Spleen (tissue), 13 donors: ENCODE results near the gene UBAP2. TPM values are rescaled to one million over a fixed set of nuclear protein-coding genes. Genes with fewer than 3 reads are reported as not detected.

ENCODE experiments used
- DNase-seq: peaks from one replicate; pipeline ENCODE4 v3.0.0-alpha.2; 2020
- H3K27ac ChIP-seq, 8 donors: fragments of 200-600 bp; sonication (generic) in 7 of 8; 1 replicate in 4 of 8; 2 replicates in 4 of 8; pipeline versions ENCODE4 v1.5.0 to v1.8.0; 2016 to 2021; ENCODE audit warnings: inconsistent platforms in 4 of 8, mild to moderate bottlenecking in 4 of 8, moderate library complexity in 1 of 8
- H3K27me3 ChIP-seq, 7 donors: fragments of 200-600 bp; sonication (generic) in 6 of 7; replicated peaks in 1 of 7; 1 replicate in 4 of 7; 2 replicates in 3 of 7; pipeline versions ENCODE4 v1.5.0 to v1.8.0; 2016 to 2021; ENCODE audit warnings: inconsistent platforms in 3 of 7, mild to moderate bottlenecking in 1 of 7
- H3K36me3 ChIP-seq, 6 donors: fragments of 200-600 bp; sonication (generic) in 5 of 6; 1 replicate in 4 of 6; 2 replicates in 2 of 6; pipeline versions ENCODE4 v1.5.0 to v1.8.0; 2016 to 2021; ENCODE audit warnings: inconsistent platforms in 2 of 6
- H3K4me1 ChIP-seq, 6 donors: fragments of 200-600 bp; sonication (generic) in 5 of 6; 1 replicate in 3 of 6; 2 replicates in 3 of 6; pipeline versions ENCODE4 v1.5.0 to v1.8.0; 2016 to 2021; ENCODE audit warnings: inconsistent platforms in 3 of 6
- H3K4me3 ChIP-seq, 8 donors: fragments of 200-600 bp; sonication (generic) in 7 of 8; 1 replicate in 4 of 8; 2 replicates in 4 of 8; pipeline versions ENCODE4 v1.5.0 to v1.8.0; 2016 to 2021; ENCODE audit warnings: inconsistent platforms in 4 of 8, mild to moderate bottlenecking in 4 of 8, moderate library complexity in 2 of 8
- H3K9me3 ChIP-seq, 8 donors: fragments of 200-600 bp; sonication (generic) in 7 of 8; 1 replicate in 4 of 8; 2 replicates in 4 of 8; pipeline versions ENCODE4 v1.5.0 to v1.8.0; 2016 to 2021; ENCODE audit warnings: inconsistent platforms in 4 of 8
- POLR2A ChIP-seq, 3 donors: fragments of 450-650 bp; IDR thresholded peaks; one replicate each; pipeline ENCODE4 v1.5.1; 2017; ENCODE audit warnings: antibody characterized with exemption in 3 of 3, mild to moderate bottlenecking in 1 of 3
- POLR2AphosphoS5 ChIP-seq, 3 donors: sonication (generic); formaldehyde crosslinking; IDR thresholded peaks; one replicate each; pipeline ENCODE4 v1.5.1; 2017; ENCODE audit warnings: antibody characterized with exemption in 3 of 3
- WGBS, 5 donors: extraction: QIAGEN DNeasy Blood & Tissue Kit in 3 of 5; methylation state at CpG; one replicate each; pipeline versions ENCODE4 v1.1.5 to v1.1.7; 2013 to 2018; 5-methylcytosine and 5-hydroxymethylcytosine counted together
- intact Hi-C: fragments of 100-400 bp; cut with DNase I; formaldehyde crosslinking; loops from one replicate; pipeline ENCODE4 v1.15.0; 2023; ENCODE audit warnings: low total_unique reads
- long read RNA-seq, 2 donors: transcript quantifications; one replicate each; lab custom pipeline, GENCODE V29; 2026
- polyA plus RNA-seq, 3 donors: library from polyadenylated mRNA; stranded (reverse); fragments of 200-250 nt; gene quantifications; one replicate each; pipeline ENCODE4 v1.2.1, GENCODE V29; 2013
- total RNA-seq, 7 donors: library from RNA; depleted of rRNA in 3 of 7; stranded (reverse); fragments of >200 nt in 3 of 7; fragmentation: NEBNext Ultra II Directional in 4 of 7; extraction: Animal tissue kit (Norgen Biotek cat#: 25700) in 4 of 7; gene quantifications; one replicate each; pipeline versions ENCODE4 v1.1.0 to v1.2.1, GENCODE V29; 2016 to 2021
- TF ChIP-seq, protein P1 (sequence below), 11 experiments: fragments of 200-600 bp in 7 of 11; fragments of 450-650 bp in 4 of 11; sonication (generic) in 4 of 11; IDR thresholded peaks in 8 of 11; conservative IDR thresholded peaks in 3 of 11; 1 replicate in 7 of 11; 2 replicates in 4 of 11; pipeline versions ENCODE4 v1.4.0 to v1.8.0; 2016 to 2021; ENCODE audit warnings: antibody characterized with exemption in 11 of 11, inconsistent platforms in 4 of 11, mild to moderate bottlenecking in 1 of 11
- donor health status: healthy with polysubstance abuse.
- donor health status: DM: no; HTN: no; CAD: no; lungs with moderate emphysema.
- donor health status: DM: no; HTN: no; CAD: no.
- donor health status: Bipolar disorder and iron deficiency.
- donor health status: healthy.
- donor health status: DM: no; HTN: no; CAD: no.
- donor health status: DM: yes; HTN: yes; CAD: no.

UBAP2 gene, protein sequence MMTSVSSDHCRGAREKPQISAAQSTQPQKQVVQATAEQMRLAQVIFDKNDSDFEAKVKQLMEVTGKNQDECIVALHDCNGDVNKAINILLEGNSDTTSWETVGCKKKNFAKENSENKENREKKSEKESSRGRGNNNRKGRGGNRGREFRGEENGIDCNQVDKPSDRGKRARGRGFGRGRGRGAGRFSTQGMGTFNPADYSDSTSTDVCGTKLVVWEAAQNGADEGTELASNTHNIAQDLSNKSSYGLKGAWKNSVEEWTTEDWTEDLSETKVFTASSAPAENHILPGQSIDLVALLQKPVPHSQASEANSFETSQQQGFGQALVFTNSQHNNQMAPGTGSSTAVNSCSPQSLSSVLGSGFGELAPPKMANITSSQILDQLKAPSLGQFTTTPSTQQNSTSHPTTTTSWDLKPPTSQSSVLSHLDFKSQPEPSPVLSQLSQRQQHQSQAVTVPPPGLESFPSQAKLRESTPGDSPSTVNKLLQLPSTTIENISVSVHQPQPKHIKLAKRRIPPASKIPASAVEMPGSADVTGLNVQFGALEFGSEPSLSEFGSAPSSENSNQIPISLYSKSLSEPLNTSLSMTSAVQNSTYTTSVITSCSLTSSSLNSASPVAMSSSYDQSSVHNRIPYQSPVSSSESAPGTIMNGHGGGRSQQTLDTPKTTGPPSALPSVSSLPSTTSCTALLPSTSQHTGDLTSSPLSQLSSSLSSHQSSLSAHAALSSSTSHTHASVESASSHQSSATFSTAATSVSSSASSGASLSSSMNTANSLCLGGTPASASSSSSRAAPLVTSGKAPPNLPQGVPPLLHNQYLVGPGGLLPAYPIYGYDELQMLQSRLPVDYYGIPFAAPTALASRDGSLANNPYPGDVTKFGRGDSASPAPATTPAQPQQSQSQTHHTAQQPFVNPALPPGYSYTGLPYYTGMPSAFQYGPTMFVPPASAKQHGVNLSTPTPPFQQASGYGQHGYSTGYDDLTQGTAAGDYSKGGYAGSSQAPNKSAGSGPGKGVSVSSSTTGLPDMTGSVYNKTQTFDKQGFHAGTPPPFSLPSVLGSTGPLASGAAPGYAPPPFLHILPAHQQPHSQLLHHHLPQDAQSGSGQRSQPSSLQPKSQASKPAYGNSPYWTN
- total RNA-seq (10 to 100 TPM; 20.2 to 30.8 (median 24.7) TPM), polyA plus RNA-seq (1 to 10 TPM; 7.0 to 8.8 (median 7.3) TPM)
- long read RNA-seq, donor 1, full-length matches to known transcripts = 1 of 6 reads
- long read RNA-seq, donor 1, partial matches to known transcripts = 5 of 6 reads
- long read RNA-seq, donor 1, other reads (novel, unspliced or antisense) = 0 of 6 reads
- long read RNA-seq, donor 2 = 0 reads

DNA sequence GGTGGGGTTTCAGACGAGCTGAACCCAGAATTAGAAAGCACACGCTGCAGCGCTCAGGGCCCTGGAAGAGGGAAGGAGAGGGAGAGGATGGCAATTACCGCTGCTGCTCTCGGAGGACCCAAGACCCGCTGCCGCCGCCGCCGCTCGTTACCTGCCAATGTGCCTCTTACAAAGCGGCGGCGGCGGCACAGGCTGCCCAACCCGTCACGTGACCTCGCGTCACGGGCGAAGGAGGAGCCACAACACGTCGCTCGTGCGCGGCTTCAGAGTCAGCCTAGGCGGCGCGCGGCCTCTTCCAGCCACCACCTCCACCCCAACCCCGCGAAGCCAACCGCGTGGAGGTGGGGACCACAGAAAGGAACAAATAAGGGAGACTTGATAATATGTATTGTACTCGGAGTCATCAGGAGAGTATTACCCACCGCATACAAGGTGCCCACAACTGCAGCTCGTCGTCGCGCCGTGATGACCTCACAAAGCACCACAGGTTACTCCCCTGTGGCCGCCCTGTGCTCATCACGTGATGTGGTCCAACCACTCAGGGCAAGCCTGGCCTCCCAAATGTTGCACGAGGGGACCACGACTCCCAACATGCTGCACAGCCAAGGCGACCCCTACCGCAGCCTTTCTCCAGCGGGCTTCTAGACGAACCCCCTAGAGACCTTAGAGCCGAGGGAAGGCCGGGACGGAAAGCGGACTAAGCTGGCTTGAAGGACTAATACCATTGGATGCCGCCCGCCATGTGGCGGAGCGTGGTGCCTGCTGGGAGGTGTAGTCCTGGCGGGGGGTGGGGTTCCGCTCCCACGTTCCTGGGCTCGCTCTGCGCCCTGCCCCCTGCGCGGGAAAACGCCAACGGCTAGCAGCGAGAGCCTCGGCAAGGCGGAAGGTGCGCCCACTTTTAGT lies at the start of gene UBAP2:
Gene UBAP2, minus strand, starts transcription at position 161 of the 903 bp plus-strand sequence. CDS start 31,739 bp downstream, outside the sequence.
- WGBS, 5 donors = 0 to 1% (median 0%) methylated on average over 58 to 70 of the region's 70 CpGs
- Histone ChIP-seq H3K4me1 (peaks cover 17 to 48% (median 31%) of the 10 kb centered on the region in 6 donors), H3K27me3 (no peaks in the 10 kb centered on the region), H3K36me3 (peaks cover 0 to 7% (median under 1%) of the 10 kb centered on the region in 6 donors), H3K9me3 (no peaks in the 10 kb centered on the region), H3K4me3 (peak within 1 kb of the TSS; percentile 67 to 98 (median 89)), H3K27ac (peak within 1 kb of the TSS; percentile 88 to 99 (median 96))
- intact Hi-C loops = no loop called here
- peak; percentile 99 for DNase-seq
- TF ChIP-seq POLR2AphosphoS5 (IDR thresholded peaks at IDR 0.05) (peak; percentile 92 to 96 (median 95)), POLR2A (IDR thresholded peaks at IDR 0.05) (peak; percentile 41 to 90 (median 50))
- TF ChIP-seq, protein P1, sequence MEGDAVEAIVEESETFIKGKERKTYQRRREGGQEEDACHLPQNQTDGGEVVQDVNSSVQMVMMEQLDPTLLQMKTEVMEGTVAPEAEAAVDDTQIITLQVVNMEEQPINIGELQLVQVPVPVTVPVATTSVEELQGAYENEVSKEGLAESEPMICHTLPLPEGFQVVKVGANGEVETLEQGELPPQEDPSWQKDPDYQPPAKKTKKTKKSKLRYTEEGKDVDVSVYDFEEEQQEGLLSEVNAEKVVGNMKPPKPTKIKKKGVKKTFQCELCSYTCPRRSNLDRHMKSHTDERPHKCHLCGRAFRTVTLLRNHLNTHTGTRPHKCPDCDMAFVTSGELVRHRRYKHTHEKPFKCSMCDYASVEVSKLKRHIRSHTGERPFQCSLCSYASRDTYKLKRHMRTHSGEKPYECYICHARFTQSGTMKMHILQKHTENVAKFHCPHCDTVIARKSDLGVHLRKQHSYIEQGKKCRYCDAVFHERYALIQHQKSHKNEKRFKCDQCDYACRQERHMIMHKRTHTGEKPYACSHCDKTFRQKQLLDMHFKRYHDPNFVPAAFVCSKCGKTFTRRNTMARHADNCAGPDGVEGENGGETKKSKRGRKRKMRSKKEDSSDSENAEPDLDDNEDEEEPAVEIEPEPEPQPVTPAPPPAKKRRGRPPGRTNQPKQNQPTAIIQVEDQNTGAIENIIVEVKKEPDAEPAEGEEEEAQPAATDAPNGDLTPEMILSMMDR (IDR thresholded peaks at IDR 0.05 in 8 of 11, conservative IDR thresholded peaks at IDR 0.05 in 3 of 11) = peak in 6 of 11 experiments; percentile 9 to 42 (median 23)

DNA sequence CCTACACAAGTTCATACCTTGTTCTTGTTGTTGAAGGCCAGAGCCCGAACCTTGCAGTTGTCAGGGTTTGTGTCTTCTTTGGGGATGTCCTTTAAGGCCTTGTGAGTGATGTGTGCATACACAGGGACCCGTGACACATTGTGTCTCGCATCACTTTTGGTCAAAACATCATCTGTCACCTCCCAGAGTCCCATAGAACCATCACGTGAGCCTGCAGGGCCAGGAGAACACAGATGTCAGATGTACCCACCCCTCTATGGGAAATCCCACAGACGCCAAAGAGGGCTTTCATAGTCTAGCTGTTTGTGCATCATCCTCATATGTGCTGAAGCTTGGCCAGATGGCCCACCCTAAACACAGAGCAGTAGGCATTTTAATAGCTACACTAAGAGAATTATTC lies 49.6 kb upstream of the UBAP2 start:
- intact Hi-C loops = no loop called here
- TF ChIP-seq, protein P1 (IDR thresholded peaks at IDR 0.05 in 8 of 11, conservative IDR thresholded peaks at IDR 0.05 in 3 of 11) = no peak
- TF ChIP-seq POLR2A (IDR thresholded peaks at IDR 0.05) (no peak), POLR2AphosphoS5 (IDR thresholded peaks at IDR 0.05) (no peak)
- H3K27ac ChIP-seq = no peak overlapping the region
- peaks cover 11 to 100% (median 83%) of the 10 kb centered on the region in 6 donors for H3K36me3 ChIP-seq
- peak; percentile 12 for DNase-seq
- H3K27me3 ChIP-seq = peaks cover 0 to 13% (median 0%) of the 10 kb centered on the region in 7 donors
- no peaks in the 10 kb centered on the region for H3K9me3 ChIP-seq
- WGBS, 5 donors = 76 to 86% (median 79%) methylated on average over 5 of the region's 5 CpGs
- H3K4me1 ChIP-seq = no peaks in the 10 kb centered on the region
- no peak overlapping the region for H3K4me3 ChIP-seq

DNA sequence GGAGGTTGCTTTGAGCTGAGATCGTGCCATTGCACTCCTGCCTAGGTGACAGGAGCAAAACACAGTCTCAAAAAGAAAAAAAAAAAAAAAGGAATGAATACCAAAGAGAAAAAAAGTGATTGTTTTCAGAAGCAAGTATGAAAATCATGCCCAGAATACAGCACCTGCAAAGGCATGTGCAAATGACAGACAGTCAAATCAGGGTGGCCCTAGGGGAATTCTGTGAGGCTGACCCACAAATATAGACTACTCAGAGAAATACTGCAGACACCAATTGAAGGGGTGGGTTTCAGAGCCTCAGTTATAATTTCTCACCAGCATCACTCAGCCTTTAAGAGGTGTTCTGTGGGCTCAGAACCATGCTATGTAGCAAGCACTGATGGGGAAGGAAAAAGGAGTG lies 49.2 kb upstream of the UBAP2 start:
- DNase-seq = peak; percentile 3
- Histone ChIP-seq H3K9me3 (no peaks in the 10 kb centered on the region), H3K36me3 (peaks cover 11 to 100% (median 82%) of the 10 kb centered on the region in 6 donors), H3K4me1 (no peaks in the 10 kb centered on the region), H3K4me3 (no peak overlapping the region), H3K27ac (no peak overlapping the region), H3K27me3 (peaks cover 0 to 13% (median 0%) of the 10 kb centered on the region in 7 donors)
- TF ChIP-seq POLR2A (IDR thresholded peaks at IDR 0.05) (no peak), POLR2AphosphoS5 (IDR thresholded peaks at IDR 0.05) (no peak)
- TF ChIP-seq, protein P1 (IDR thresholded peaks at IDR 0.05 in 8 of 11, conservative IDR thresholded peaks at IDR 0.05 in 3 of 11) = no peak
- intact Hi-C loops = no loop called here
- 75 to 90% (median 81%) methylated on average over 1 of the region's 1 CpG for WGBS, 5 donors
